ENCODE data around the gene GIPC2.

DNA sequence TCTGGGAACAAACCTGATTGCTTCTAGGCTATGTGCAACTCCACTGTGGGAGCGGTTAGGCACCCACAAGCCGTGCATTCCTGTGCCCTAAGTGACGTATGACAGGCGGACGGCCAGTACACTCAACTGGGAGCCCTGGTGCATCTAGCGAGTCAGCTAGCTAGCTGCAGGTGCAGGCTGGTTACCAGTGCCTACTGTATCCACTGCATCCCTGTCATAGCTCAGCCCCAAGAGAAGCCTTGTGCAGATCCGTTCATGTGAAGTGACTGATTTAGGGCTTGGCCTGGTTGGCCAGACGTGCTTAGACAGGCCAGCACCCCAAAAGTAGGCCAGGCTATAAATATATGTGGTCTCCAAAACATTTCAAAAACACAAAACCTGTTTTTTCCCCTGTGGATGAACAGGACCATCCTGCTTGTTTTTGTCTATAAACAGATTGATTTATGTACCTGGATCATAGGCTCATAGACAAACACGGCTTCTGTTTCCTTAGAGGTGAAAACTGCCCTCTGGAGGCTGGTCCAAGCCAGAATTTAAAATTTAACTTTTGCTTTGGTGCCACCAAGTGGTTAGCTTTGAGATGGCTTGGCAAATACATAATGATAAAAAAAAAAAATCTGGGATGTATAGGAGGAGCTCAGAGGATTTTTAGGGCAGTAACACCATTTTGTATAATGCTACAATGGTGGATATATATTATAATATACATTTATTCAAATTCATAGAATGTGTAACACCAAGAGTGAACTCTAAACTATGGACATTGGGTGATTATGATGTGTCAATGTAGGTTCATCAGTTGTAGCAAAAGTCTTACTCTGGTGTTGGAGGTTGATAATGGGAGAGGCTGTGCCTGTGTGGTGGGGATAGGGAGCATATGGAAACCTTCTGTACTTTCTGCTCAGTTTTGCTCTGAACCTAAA lies 68.5 kb downstream of the GIPC2 start:
- TF ChIP-seq EZH2 (IDR thresholded peaks at IDR 0.05; ENCODE audit: borderline replicate concordance, insufficient read depth, low read depth, low read length, poor library complexity, severe bottlenecking), result no peak
- TF ChIP-seq, protein P1, sequence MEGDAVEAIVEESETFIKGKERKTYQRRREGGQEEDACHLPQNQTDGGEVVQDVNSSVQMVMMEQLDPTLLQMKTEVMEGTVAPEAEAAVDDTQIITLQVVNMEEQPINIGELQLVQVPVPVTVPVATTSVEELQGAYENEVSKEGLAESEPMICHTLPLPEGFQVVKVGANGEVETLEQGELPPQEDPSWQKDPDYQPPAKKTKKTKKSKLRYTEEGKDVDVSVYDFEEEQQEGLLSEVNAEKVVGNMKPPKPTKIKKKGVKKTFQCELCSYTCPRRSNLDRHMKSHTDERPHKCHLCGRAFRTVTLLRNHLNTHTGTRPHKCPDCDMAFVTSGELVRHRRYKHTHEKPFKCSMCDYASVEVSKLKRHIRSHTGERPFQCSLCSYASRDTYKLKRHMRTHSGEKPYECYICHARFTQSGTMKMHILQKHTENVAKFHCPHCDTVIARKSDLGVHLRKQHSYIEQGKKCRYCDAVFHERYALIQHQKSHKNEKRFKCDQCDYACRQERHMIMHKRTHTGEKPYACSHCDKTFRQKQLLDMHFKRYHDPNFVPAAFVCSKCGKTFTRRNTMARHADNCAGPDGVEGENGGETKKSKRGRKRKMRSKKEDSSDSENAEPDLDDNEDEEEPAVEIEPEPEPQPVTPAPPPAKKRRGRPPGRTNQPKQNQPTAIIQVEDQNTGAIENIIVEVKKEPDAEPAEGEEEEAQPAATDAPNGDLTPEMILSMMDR (IDR thresholded peaks at IDR 0.05), result peak; percentile 92

All from B cell (primary cell).